Tongue (tissue), 2 donors: Measurements from ENCODE around the gene CSNK1A1. TPM values are rescaled to one million over a fixed set of nuclear protein-coding genes. Genes with fewer than 3 reads are reported as not detected.
"Not testable (repeated sequence)": the region's sequence is repeated elsewhere in the genome, so short reads cannot be mapped to it uniquely, and the experiment has no call there.

Experiments used
- DNase-seq: peaks from one replicate; pipeline ENCODE4 v3.0.0-alpha.2; 2015
- total RNA-seq: library from RNA; depleted of rRNA; stranded (reverse); fragments of >200 nt; gene quantifications from one replicate; pipeline ENCODE4 v1.2.3, GENCODE V29; 2014

The CSNK1A1 gene
- total RNA-seq, 1 donor from 2014 or later, result 340 TPM

DNA sequence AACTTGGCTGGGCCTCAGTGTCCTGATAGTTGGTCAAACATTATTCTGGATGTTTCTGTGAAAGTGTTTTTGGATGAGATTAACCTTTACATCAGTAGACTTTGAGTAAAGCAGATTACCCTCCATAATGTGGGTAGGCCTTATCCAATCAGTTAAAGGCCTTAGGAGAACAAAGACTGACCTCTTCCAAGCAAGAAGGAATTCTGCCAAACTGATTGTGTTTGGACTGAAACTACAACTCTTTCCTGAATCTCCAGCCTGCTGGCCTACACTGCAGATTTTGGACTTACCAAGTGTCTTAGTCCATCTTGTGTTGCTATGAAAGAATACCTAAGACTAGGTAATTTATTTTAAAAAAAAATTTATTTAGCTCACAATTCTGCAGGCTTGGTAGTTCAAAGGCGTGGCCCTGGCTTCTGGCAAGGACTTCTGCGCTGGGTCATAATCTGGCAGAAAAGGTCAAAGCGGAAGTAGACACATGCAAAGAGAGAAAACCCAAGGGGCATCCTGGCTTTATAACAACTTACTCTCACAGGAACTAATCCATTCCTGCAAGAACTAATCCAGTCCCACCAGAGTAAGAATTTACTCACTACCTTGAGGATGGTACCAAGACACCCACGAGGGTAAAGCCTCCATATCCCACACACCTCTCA is 21.5 kb upstream of the CSNK1A1 start:
- DNase-seq, result no peak

DNA sequence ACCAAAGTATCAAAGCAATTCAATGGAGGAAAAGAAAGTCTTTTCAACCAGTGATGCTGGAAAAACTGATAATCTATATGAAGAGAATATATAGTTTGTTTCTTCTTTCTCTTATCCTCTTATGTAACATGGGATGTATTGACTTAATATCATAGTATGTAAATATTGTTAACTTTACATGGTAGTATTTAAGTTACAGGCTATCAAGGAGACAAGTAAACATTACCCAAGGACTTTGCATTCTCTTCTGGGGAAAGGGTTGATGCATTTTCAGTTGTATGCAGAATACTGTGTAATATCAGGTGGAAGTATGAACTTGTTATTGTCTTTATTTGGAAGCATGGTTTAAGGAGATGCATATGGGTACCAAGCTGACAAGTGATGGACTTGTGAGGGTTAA is 20.9 kb upstream of the CSNK1A1 start:
- DNase-seq, result no peak

DNA sequence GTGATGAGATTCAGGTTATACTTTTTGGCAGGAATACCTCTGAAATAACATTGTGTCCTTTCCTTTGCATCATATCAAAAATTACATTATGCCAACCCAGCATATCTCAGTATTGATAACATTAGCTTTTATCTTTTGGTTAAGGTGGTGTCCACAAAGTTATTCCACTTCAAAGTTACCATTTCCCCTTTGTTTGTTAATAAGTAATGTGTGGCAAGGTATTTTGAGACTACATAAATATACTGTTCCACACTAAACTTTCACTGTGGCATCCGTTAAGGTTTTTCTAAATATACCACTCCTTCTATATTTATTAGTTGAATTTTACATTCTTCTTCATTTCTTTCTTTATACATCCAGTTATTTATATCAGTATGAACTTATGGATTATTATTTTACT is 16.0 kb upstream of the CSNK1A1 start:
- DNase-seq, result no peak

DNA sequence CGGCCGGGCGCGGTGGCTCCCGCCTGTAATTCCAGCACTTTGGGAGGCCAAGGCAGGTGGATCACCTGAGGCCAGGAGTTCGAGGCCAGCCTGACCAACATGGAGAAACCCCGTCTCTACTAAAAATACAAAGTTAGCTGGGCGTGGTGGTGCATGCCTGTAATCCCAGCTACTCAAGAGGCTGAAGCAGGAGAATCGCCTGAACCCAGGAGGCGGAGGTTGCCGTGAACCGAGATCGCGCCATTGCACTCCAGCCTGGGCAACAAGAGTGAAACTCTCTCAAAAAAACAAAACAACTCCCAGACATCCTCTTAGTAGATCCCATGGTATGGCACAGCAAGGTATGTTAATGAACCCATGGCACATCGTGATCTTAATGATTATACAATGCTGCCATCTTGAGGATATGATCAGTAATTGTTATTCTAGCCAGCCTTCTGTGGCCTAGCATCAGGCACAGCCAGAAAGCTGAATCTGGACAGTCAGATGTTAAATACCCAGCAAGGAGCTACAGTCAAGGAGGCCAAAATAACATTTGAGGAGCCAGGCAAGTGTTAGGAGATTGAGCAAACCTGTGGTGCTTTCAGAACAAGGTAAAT is 13.4 kb upstream of the CSNK1A1 start:
- peak; percentile 86 for DNase-seq

DNA sequence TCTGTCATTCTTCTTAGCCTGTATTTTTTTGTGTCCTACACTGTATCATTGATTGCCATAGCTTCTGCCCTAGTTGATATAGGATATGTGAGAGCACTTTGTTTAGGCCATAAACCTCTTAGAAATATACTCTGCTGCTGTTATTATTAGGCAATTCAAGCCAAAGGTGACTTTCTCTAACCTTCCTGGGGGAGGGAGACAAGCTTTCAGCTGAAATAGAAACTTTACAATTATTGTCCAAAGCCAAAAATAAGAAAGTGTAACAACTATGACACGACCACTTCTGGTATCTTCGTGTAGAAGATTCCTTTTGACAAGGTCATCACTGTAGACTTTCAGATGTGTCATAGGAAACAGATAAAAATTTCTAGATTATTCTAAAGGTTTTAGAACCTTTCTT is 12.2 kb upstream of the CSNK1A1 start:
- DNase-seq, result no peak

DNA sequence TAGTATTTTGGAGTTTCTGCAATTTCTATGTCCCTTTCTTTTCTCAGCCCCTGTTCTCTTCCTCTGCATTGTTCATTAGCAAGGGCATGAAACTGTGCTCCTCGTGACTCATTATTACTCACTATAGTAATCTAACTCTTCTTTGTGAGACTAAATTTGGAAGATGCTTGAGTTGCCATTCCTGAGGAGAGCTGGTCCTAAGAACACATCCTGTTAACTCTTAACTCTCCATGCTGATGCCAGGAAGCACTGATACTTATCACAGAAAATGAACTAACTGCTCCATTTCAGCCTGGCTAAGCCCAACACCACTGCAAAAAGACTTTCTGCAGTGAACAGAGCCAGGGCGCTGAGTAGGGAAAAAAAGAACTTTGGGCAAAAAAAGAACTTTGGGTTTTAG is 10.6 kb upstream of the CSNK1A1 start:
- DNase-seq, result peak; percentile 61

DNA sequence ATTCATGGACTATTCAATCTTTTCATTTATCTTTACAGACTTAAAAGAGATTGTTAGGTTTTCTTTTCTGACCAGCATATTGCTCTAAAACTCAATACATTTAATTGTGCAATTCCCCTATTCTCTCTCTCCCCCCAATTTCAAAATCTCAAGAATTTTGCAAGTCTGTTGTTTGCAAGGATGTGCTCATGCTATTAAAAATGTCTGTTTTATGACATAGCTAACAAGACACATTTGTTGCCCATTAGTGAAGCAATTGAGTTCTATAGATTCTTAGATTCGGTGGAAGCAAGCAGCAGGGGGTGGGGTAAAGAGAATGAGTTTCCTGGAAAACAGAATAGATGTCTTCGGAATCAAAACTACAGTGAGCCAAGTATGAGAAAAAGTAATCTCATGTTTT is 8.5 kb upstream of the CSNK1A1 start:
- no peak for DNase-seq

DNA sequence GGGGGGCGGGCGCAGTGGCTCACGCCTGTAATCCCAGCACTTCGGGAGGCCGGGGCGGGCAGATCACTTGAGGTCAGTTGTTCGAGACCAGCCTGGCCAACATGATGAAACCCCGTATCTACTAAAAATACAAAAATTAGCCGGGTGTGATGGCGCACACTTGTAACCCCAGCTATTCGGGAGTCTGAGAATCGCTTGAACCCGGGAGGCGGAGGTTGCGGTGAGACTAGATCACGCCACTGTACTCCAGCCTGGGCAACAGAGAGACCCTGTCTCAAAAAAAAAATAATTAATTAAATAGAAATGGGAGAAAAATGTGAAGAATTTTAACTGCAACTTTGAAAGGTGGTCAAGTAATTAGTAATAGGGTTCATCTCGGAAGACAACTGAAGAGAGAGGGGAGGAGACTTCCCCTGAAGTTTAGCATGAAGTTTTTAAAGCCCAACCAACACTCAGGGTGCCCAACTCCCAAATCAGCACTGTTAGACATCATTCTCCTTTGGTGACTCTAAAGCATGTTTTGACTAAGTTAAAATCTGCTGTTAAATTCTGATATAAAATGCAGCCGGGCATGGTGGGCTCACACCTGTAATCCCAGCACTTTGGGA is 1.4 kb upstream of the CSNK1A1 start:
- no peak for DNase-seq

DNA sequence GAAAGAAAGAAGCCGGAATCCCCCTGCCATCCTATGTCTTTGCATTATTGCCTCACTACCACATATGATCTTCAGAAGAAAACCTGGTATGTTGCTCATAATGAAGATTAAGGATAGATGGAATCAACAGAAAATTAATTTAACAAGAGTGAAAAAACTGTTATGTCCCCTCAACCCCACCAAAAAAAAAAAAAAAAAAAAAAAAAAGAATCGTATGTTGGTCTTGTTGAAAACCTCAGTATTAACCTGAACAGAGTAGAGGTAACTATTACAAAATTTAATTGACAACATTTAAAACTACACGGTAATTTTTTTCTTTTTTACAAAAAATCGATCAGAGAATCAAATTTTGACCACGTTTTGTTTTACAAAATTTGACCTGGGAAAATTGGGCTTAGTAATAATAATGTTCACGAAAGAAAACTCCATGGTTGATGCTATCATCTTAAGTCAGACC is 827 bp upstream of the CSNK1A1 start:
- DNase-seq, result no peak

DNA sequence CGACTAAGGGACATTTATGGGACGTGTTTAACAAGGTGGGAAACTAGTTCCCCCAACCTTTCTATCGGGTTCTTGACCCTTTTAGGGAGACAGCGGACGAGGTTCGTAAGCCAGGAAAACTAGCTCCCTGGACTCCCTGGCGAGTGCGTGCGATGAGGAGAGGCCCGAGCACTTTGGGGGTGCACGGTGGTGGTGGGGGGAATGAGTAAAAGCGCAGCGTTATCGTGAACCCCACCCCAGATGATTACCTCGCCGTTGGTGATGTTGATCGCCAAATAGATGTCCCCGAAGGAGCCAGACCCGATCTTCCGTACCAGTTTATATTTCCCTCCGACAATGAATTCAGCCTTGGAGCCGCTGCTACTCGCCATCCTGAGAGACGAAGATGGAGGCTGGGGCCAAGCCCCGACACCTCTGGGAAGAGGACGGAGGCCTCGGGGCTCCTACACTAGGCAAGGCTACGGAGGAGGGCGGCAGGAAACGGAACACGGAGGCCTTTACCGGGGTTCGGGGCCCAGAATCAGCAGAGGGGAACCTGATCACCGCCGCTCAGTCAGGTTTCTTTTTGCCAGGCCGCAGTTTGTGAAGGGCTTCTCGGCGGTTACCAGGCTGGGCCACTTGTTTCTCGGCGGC is 529 bp downstream of the CSNK1A1 start:
- peak; percentile 49 for DNase-seq

DNA sequence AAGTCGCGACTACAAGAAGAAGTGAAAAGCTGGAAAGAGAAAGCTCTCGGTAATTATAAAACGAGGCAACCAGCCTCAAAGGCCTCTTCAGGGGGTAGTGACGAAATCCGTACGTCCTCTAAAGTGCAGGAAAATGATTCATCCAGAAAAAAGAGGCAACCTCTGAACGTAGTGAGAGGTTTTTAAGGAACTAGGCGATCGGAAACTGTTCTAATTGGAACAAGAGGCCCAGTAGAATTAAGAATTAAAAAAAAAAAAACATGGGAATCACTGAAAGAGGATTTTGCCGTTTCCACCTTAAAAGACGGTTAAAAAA is 1.0 kb downstream of the CSNK1A1 start:
- no peak for DNase-seq

DNA sequence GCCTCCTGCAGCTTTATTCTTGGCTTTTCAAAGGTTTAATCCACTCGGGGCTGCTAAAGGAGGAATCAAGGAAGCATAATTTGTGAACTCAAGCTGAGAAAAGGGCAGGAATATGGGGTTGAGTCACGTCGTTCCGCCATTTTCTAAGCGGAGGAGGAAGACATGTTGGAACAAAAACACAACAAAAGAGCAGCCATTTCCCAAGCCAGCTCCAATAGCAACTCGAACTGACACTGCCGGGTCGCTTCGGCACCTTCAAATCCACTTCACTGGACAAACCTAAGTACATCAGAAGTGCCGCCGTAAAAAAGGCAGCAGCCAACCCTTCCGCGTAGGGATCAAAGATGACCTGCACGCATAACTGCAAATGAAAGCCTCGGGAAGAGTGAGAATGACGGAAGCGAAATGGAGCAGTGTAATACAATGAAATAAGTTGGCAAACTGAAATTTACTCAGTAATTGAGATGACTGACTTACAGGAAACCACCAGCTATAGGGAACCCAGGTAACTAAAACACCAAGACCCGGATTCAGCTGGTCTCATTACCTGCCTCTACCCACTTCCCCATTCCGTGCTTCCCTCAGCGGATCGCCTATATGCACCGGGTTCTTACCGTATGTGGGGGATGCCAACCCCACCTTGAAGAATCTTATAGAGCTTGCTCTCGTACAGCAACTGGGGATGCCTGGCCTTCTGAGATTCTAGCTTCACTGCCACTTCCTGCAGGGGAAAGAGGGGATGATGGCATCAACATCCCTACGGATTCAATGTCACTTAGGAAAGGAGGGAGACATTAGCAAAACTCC is 1.6 kb downstream of the CSNK1A1 start:
- DNase-seq, result peak; percentile 64

DNA sequence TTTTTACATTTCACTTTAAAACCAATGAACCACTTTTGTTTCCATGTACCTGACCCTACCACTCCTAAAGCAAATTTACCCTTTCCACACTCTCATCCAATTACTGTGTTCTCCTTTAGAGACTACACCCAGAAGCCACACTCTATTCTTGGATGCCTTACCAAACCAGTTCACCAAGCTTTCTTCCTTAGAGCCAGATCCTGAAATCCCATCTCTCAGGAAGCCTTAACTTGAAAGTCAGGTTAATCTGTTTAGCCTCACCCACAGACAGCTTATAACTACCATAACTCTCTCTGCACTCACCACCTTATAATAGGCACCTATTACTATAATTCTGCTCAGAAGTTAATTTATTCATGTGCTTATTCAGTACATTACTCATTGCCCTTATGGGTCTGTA is 4.3 kb downstream of the CSNK1A1 start:
- DNase-seq, result peak; percentile 72

DNA sequence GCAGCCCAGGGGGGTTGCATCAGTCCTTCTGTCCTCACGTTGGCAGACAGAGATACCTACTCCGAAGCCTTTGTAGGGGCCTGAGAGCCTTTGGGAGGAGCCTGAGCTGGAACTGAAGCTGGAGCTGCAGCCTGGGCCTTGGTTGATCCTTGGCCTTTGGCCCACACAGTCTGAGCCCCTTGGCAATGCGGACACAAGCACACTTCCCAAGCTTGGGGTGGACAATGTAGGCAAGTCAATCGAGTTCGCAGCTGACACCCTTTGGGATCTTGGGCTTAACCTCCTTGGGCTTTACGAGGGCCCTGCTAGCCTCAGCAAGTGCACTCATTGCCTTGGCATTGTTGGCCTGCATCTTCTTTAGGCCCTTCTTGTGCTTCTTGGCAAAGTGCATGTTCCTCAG is 5.9 kb downstream of the CSNK1A1 start:
- DNase-seq, result no peak

DNA sequence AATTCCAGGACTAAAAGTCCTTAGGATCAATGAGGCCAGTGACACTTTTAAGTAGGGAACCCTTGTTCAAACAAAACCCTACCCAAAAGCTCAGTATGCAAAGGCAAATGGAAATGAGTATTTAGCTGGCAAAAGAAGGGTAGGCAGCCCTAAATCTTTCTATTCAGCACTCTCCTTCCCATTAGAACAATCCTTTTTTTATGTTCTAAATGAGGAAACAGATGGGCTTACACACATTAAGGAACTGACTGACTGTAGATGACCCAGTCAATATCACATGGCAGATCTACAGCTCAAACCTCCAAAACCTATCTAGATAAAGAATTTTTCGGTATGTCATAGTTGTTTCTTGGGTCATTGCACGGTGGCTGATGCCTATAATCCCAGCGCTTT is 7.2 kb downstream of the CSNK1A1 start:
- no peak for DNase-seq

DNA sequence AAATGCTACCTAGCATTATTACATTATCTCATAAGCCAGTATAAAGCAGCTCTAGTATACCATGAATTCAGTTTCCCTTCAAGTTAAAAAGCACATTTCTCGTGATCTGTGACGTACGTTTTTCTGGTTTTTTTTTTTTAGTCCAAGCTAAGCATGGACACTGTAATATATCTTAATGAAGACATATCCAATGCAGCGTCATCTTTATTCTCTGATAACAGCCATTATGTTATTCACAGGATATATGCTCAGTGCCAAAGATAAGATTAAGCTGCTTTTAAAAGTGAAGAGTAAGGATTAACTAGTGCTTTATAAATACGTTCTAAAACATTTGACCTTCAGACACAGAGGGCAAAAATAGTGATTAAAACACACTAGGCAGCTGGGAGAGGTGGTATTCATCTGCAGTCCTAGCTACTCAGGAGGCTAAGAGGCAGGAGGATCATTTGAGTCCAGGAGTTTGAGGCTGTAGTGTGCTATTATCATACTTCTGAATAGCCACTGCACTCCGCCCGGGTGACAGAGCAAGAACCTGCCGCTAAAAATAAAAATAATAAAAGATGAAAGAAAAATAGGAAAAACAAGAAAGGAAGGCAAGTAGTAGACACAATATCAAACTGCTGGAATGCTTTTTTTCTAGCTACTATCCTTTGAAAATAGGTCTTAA is 7.7 kb downstream of the CSNK1A1 start:
- no peak for DNase-seq

DNA sequence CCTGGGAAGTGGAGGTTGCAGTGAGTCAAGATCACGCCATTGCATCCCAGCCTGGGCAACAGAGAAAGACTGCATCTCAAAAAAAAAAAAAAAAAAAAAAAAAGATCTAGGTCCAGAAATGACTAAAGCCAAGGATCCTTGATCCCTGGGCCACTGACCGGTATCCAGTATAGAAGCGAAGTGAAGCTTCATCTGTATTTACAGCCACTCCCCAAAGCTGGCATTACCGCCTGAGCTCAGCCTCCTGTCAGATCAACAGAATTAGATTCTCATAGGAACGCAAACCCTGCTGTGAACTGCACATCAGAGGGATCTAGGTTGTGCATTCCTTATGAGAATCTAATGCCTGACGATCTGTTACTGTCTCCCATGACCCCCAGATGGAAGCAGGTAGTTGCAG is 9.3 kb downstream of the CSNK1A1 start:
- DNase-seq, result no peak

DNA sequence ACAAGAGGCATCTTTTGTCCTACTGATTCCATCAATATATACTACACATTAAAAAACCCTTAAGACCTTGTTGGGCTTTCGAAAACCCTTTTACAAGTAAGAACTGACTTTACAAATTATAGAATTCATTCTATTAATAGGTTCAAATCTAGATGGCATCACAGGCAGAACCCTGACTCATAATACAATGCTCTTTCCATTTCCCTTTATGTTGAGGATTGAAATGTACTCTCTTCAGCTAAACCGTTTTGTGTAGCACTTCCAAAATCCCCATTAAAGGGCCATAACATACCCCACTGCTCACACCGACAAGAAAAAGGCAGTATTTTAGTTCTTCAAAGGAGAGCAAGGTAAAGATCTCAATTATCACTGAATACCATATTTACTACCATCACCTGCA is 11.2 kb downstream of the CSNK1A1 start:
- no peak for DNase-seq

DNA sequence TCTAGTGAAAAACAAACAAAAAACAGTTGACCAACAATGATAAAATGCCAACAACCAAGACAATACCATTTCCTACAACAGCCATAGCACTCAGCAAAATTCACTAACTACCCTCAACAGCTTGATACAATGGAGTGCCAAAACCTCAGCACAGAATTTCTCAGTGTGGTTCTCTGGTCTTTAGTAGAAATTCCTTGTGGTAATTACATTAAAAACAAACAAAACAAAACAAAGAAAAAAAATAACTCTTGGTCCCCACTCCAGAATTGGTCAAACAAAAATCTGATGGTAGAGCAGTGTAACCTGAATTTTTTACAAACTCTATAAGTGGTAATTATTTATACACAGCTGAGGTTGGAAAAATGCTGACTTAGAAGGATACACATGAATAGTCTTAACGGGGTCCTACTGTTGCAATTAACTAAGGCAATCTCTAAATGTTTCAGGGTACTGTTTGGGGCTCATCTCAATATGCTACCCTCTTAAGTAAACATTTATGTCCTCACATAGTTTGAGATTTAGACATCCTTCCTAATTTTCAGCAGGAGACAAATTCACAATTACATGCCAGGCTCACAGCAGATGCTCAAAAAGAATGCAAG is 13.8 kb downstream of the CSNK1A1 start:
- DNase-seq, result no peak

DNA sequence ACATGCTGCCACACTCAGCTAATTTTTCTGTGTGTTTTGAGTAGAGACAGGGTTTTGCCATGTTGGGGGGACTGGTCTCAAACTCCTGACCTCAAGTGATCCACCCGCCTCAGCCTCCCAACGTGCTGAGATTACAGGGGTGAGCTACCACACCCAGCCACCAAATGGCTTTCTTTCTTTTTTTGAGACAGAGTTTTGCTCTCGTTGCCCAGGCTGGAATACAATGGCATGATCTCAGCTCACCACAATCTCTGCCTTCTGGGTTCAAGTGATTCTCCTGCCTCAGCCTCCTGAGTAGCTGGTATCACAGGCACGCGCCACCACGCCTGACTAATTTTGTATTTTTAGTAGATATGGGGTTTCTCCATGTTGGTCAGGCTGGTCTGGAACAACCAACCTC is 15.5 kb downstream of the CSNK1A1 start:
- not testable (repeated sequence) for DNase-seq

DNA sequence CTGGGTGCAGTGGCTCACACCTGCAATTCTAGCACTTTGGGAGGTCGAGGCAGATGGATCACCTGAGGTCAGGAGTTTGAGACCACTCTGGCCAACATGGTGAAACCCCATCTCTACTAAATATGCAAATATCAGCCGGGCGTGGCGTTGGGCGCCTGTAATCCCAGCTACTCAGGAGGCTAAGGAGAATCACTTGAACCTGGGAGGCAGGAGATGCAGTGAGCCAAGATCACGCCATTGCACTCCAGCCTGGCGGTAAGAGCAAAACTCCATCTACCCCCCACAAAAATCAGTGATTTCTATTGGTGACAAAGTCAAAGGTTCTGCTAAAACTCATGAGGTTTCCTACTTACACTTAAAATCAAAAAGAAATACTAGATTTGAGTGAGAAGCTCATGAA is 18.8 kb downstream of the CSNK1A1 start:
- DNase-seq, result no peak

DNA sequence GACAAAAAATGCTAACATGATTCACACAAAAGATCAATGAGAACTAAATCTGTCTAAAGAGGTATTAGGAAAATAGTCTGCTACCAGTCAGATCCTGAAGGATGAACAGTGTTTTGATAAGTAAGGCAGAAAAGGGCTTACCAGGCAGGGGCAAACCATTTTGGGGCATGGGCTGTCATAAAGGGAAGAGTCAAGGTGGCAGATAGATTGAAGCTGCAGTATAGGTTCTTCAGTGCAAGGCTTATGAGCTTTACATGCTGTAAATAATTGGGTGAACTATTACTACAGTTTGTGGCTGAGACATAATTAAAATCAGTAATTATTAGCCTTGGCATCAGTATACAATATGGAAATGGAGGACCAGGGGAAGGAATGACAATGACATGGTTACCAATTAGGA is 21.8 kb downstream of the CSNK1A1 start:
- no peak for DNase-seq
